Hepatocyte (in vitro differentiated cells): ENCODE data around the gene SSU72.

Experiments
- CTCF ChIP-seq: fragments of 200-600 bp; sonication (generic); IDR thresholded peaks from 2 replicates; pipeline ENCODE4 v1.5.1; 2016; ENCODE audit warnings: antibody characterized with exemption, mild to moderate bottlenecking; ENCODE audit not compliant: poor library complexity
- EZH2 ChIP-seq: fragments of 200-600 bp; sonication (generic); IDR thresholded peaks from 2 replicates; pipeline ENCODE4 v1.6.1; 2016; ENCODE audit warnings: antibody characterized with exemption, mild to moderate bottlenecking, borderline replicate concordance
- EZH2phosphoT487 ChIP-seq: fragments of 200-600 bp; sonication (generic); IDR thresholded peaks from one replicate; pipeline ENCODE4 v1.6.1; 2018; ENCODE audit warnings: antibody characterized with exemption, mild to moderate bottlenecking, low read depth, moderate library complexity; ENCODE audit not compliant: unreplicated experiment, severe bottlenecking

DNA sequence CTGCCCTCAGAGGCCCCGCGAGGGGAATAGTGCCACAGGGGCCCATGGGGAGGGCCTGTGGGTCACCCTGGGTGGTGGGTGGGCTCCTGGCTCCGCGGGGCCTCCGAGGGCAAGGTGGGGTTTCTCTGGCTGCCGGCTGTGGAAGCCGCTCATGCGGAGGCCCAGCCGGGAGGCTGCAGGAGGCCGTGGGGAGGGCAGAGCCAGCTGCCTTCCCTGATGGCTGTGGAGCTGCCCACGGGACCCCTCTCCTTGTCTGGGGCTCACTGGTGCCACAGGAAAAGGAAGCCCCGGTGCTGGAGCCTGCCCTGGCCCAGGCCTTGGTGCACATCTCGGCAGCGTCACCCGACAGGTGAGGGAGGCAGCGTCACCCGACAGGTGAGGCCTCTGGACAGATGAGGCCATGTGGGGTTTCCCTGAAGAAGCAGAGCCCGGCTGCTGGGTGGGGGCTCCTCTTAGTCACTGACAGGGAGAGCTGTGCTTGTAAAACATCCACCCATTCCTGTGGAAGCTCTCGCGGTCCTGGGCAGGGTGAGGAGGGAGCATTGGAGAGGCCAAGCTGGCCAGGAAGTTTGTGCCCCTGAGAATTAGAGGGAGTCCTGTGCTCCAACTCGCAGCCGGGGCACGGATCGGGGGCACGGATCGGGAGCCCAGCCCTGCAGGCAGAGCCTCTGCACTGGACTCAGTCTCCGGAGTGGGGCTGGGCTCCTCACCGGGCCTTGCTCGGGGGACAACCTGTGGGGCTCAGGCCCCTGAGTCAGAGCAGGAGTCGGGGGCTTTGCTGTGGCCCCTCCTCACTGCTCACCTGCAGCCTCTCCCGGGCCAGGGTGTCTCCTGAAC is 46.7 kb upstream of the SSU72 start:
- no peak for TF ChIP-seq EZH2
- no peak for TF ChIP-seq CTCF
- no peak for TF ChIP-seq EZH2phosphoT487
